Suprapubic skin (tissue), 4 donors: ENCODE measurements around the gene CNOT11. TPM values are rescaled to one million over a fixed set of nuclear protein-coding genes. Genes with fewer than 3 reads are reported as not detected.
A peak's percentile ranks its signal among the peaks of the same experiment; 100 is the strongest.
"Not testable (repeated sequence)": the region's sequence is repeated elsewhere in the genome, so short reads cannot be mapped to it uniquely, and the experiment has no call there.

ENCODE experiments used
- DNase-seq, 2 donors: peaks; one replicate each; pipeline ENCODE4 v3.0.0-alpha.2; 2019; ENCODE audit warnings: low spot score in 2 of 2
- H3K27ac ChIP-seq: fragments of 200-600 bp; sonication (generic); one replicate; pipeline ENCODE4 v1.5.1; 2019
- H3K27me3 ChIP-seq: fragments of 200-600 bp; sonication (generic); one replicate; pipeline ENCODE4 v1.5.1; 2019
- H3K36me3 ChIP-seq: fragments of 200-600 bp; sonication (generic); one replicate; pipeline ENCODE4 v1.5.1; 2019
- H3K4me1 ChIP-seq: fragments of 200-600 bp; sonication (generic); one replicate; pipeline ENCODE4 v1.5.1; 2019
- H3K4me3 ChIP-seq: fragments of 200-600 bp; sonication (generic); one replicate; pipeline ENCODE4 v1.5.1; 2019; ENCODE audit warnings: mild to moderate bottlenecking
- H3K9me3 ChIP-seq: fragments of 200-600 bp; sonication (generic); one replicate; pipeline ENCODE4 v1.5.1; 2019
- CTCF ChIP-seq, 2 donors: fragments of 200-600 bp in 1 of 2; fragments of 450-650 bp in 1 of 2; sonication (generic) in 1 of 2; IDR thresholded peaks; one replicate each; pipeline ENCODE4 v1.5.1; 2016 to 2019; ENCODE audit warnings: antibody characterized with exemption in 2 of 2, mild to moderate bottlenecking in 1 of 2, moderate library complexity in 1 of 2
- EP300 ChIP-seq: sonication (generic); formaldehyde crosslinking; IDR thresholded peaks from one replicate; pipeline ENCODE4 v1.6.1; 2017; ENCODE audit warnings: antibody characterized with exemption
- POLR2A ChIP-seq, 2 donors: fragments of 450-650 bp; IDR thresholded peaks; one replicate each; pipeline ENCODE4 v1.6.1; 2017; ENCODE audit warnings: antibody characterized with exemption in 2 of 2, mild to moderate bottlenecking in 2 of 2, moderate library complexity in 2 of 2
- POLR2AphosphoS5 ChIP-seq, 3 donors: sonication (generic); formaldehyde crosslinking; IDR thresholded peaks; one replicate each; pipeline ENCODE4 v1.6.1; 2017; ENCODE audit warnings: antibody characterized with exemption in 3 of 3
- WGBS: methylation state at CpG from one replicate; pipeline ENCODE4 v1.1.5; 2018; 5-methylcytosine and 5-hydroxymethylcytosine counted together
- total RNA-seq, 4 donors: library from RNA; depleted of rRNA; stranded (reverse); fragments of >200 nt; gene quantifications; one replicate each; pipeline ENCODE4 v1.1.0, GENCODE V29; 2016

Gene CNOT11
- total RNA-seq, 4 donors from 2014 or later, result 24.9 to 32.7 (median 28.6) TPM

- TF ChIP-seq POLR2A (IDR thresholded peaks at IDR 0.05), result no peak
- no peak for TF ChIP-seq CTCF (IDR thresholded peaks at IDR 0.05)
- TF ChIP-seq EP300, result no peak
- no peak for TF ChIP-seq POLR2AphosphoS5 (IDR thresholded peaks at IDR 0.05)
- Histone ChIP-seq H3K27ac (peak overlapping the region; percentile 10), H3K9me3 (no peaks in the 10 kb centered on the region), H3K36me3 (no peaks in the 10 kb centered on the region), H3K4me1 (peaks cover 47% of the 10 kb centered on the region), H3K27me3 (no peaks in the 10 kb centered on the region), H3K4me3 (no peak overlapping the region)
- WGBS, result 59% methylated on average over 10 of the region's 10 CpGs
- no peak for DNase-seq
These were observed 57.6 kb downstream of the CNOT11 start for GRCh38 chr2:101310090-101310833.

GRCh38 chr2:101310834-101311695 lies 58.4 kb downstream of the CNOT11 start:
- Histone ChIP-seq H3K4me1 (peaks cover 39% of the 10 kb centered on the region), H3K9me3 (no peaks in the 10 kb centered on the region), H3K27me3 (no peaks in the 10 kb centered on the region), H3K4me3 (no peak overlapping the region), H3K36me3 (no peaks in the 10 kb centered on the region), H3K27ac (no peak overlapping the region)
- no peak for TF ChIP-seq EP300
- no peak for TF ChIP-seq CTCF (IDR thresholded peaks at IDR 0.05)
- no peak for TF ChIP-seq POLR2A (IDR thresholded peaks at IDR 0.05)
- no peak for TF ChIP-seq POLR2AphosphoS5 (IDR thresholded peaks at IDR 0.05)
- 75% methylated on average over 7 of the region's 7 CpGs for WGBS
- DNase-seq, result no peak

GRCh38 chr2:101311696-101312017 lies 59.0 kb downstream of the CNOT11 start:
- no peaks in the 10 kb centered on the region for H3K36me3 ChIP-seq
- H3K4me1 ChIP-seq, result peaks cover 36% of the 10 kb centered on the region
- WGBS, result 21% methylated on average over 3 of the region's 3 CpGs
- no peak for TF ChIP-seq EP300
- no peak for TF ChIP-seq POLR2A (IDR thresholded peaks at IDR 0.05)
- TF ChIP-seq CTCF (IDR thresholded peaks at IDR 0.05), result no peak
- TF ChIP-seq POLR2AphosphoS5 (IDR thresholded peaks at IDR 0.05), result no peak
- DNase-seq, result no peak
- H3K27ac ChIP-seq, result no peak overlapping the region
- H3K9me3 ChIP-seq, result no peaks in the 10 kb centered on the region
- no peaks in the 10 kb centered on the region for H3K27me3 ChIP-seq
- no peak overlapping the region for H3K4me3 ChIP-seq

- 92% methylated on average over 6 of the region's 6 CpGs for WGBS
- DNase-seq, result not testable (repeated sequence)
These were observed 63.9 kb downstream of the CNOT11 start for GRCh38 chr2:101316568-101316967.

More at GRCh38 chr2:101316568-101316967, 63.9 kb downstream of the CNOT11 start:
- H3K9me3 ChIP-seq, H3K27ac ChIP-seq, H3K4me3 ChIP-seq, H3K36me3 ChIP-seq, H3K4me1 ChIP-seq, H3K27me3 ChIP-seq: not testable (repeated sequence)

Other genes with a start within 250 kb of the CNOT11 start
- gene TBC1D8, start 101.5 kb upstream of the CNOT11 start, total RNA-seq, result 100 to 1,000 TPM in 1 of 4 donors, 10 to 100 TPM in 3; 38.8 to 309 (median 68.3) TPM
- 100 to 1,000 TPM in 1 of 4 donors, 10 to 100 TPM in 3; 70.1 to 135 (median 77.7) TPM for gene RNF149, start 55.8 kb downstream of the CNOT11 start, total RNA-seq
- 1 to 10 TPM in 1 of 4 donors, under 1 TPM in 1, not detected in 2; 0.17 to 1.3 TPM for gene CREG2, start 134.6 kb downstream of the CNOT11 start, total RNA-seq
- under 1 TPM in 1 of 4 donors, not detected in 3; 0.70 TPM for gene RFX8, start 222.2 kb downstream of the CNOT11 start, total RNA-seq